Gastroesophageal sphincter (tissue), 3 donors: ENCODE results near the gene CMTM8.

ENCODE experiments used
- CTCF ChIP-seq, 4 experiments: fragments of 200-600 bp in 2 of 4; fragments of 450-650 bp in 2 of 4; sonication (generic) in 1 of 4; IDR thresholded peaks; one replicate each; pipeline ENCODE4 v1.5.1; 2017 to 2019; ENCODE audit warnings: antibody characterized with exemption in 4 of 4, mild to moderate bottlenecking in 2 of 4, moderate library complexity in 2 of 4
- EP300 ChIP-seq: sonication (generic); formaldehyde crosslinking; IDR thresholded peaks from one replicate; pipeline ENCODE4 v1.6.1; 2017; ENCODE audit warnings: antibody characterized with exemption, mild to moderate bottlenecking
- POLR2AphosphoS5 ChIP-seq: sonication (generic); formaldehyde crosslinking; IDR thresholded peaks from one replicate; pipeline ENCODE4 v1.6.1; 2017; ENCODE audit warnings: antibody characterized with exemption

DNA sequence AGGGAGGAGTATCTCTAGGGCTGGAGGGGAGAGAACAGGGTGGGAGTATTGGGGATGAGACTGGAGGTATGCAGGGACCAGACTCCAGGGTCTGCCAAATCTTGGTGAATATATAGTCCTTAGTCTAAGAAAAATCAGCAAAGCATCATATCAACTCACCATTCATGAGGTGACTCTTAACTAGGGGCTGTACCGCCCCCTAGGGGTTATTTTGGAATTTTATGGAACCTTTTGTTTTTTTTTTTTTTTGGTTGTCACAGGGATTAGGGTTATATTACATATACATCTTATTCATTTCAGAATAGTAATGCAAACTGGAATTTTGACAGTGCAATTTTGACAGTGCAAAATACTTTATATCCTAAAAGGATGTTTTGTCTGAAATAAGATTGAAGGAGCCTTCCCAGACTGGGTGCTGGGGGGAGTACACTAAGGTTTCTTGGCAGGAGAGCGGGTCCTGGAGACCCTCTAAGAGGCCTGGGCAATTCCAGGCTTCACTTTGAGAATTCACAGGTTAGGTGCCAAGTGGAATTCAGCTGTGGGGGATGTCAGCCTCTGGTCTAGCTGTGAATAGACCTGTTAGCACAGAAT, 160.6 kb downstream of the CMTM8 start:
- TF ChIP-seq CTCF (IDR thresholded peaks at IDR 0.05): peak; percentile 27 to 57 (median 38)
- TF ChIP-seq POLR2AphosphoS5: no peak
- TF ChIP-seq EP300: no peak
